HG03354 (cell line): ENCODE measurements around the gene RABGGTB.
"Not testable (repeated sequence)": the region's sequence is repeated elsewhere in the genome, so short reads cannot be mapped to it uniquely, and the experiment has no call there.

ENCODE experiments used
- ATAC-seq: cut with Tn5 transposase; IDR thresholded peaks from one replicate; pipeline ENCODE4 v1.9.1; 2021; ENCODE audit warnings: mild to moderate bottlenecking; ENCODE audit not compliant: unreplicated experiment, poor library complexity, severe bottlenecking

RABGGTB gene

DNA sequence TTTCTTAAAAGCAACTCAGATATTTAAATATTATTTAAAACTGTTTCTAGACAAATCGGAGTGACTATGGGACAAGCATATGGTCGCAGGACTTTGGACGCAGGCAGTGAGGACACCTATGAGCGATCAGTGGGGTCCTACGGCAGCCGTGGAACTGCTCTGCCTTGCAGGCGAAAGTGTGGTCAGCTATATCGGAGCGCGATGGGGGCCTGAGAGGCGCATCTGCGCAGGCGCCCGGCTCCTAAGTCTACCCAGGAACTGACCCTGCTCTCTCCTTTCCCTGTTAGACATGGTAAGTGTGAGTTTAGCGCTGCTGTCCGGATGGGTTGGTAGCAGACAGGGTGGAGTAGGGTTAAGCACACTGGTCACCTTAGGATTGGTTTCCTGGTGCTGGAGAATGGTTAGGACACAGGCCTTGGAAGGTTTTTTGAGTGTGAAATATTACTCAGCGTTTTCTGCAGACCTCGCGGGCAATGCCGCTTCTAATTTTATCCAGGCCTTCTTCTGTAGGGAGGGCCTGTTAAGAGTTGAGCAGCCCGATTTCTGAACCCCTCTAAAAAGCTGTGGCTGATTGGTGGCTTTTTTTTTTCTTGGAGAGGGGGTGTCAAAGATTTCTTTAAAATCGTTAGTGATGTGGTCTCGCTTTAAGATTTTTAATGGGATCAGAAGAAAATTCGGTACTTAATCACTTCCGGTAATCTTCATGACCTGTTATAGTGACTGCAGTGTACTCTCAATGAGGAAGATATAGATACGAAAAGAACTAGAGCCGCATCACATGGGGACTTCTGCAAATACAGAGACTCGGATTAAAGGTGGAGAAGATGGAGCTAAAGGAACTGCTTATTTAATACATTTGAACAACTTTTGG lies at the start of gene RABGGTB:
Gene RABGGTB (plus strand): TSS at position 274 of the 871 bp plus-strand sequence. CDS start 16 bp downstream, at position 290.
- peak; percentile 86 for ATAC-seq

- ATAC-seq = no peak
Observed at GRCh38 chr1:75742047-75742625, 43.9 kb upstream of the RABGGTB start.

- ATAC-seq = peak; percentile 66
Observed at GRCh38 chr1:75745276-75745675, 40.8 kb upstream of the RABGGTB start.

- not testable (repeated sequence) for ATAC-seq
Observed at GRCh38 chr1:75757210-75757609, 28.8 kb upstream of the RABGGTB start.

DNA sequence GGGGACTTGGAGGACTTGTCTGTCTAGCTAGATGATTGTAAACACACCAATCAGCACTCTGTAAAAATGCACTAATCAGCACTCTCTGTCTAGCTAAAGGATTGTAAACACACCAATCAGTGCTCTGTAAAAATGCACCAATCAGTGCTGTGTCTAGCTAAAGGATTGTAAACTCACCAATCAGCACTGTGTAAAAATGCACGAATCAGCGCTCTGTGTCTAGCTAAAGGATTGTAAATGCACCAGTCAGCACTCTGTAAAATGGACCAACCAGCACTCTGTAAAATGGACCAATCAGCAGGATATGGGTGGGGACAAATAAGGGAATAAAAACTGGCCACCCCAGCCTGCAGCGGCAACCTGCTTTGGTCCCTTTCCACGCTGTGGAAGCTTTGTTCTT lies 27.5 kb upstream of the RABGGTB start:
- not testable (repeated sequence) for ATAC-seq

- no peak for ATAC-seq
Observed at GRCh38 chr1:75764057-75764655, 21.9 kb upstream of the RABGGTB start.

GRCh38 chr1:75765697-75766355 lies 20.2 kb upstream of the RABGGTB start:
- ATAC-seq = no peak

- no peak for ATAC-seq
Observed at GRCh38 chr1:75768016-75768415, 18.0 kb upstream of the RABGGTB start.

DNA sequence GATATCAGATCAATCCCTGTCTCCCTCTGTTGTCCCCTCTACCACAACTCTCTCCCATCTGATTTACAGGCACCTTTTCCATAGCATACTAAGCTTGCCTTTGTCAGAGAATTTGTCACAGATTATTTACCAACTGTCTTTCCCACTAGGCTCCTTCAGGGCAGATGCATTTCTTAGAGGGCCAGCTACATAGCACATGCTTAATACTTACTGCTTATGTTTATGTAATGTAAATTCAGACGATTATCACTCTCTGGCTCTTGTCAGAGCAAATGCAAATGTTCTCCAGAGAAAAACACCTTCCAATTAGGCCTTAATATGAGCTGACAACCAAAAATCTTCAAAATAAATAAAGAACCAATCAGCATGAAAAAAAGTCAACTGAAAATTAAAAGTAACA lies 15.3 kb upstream of the RABGGTB start:
- ATAC-seq = no peak

DNA sequence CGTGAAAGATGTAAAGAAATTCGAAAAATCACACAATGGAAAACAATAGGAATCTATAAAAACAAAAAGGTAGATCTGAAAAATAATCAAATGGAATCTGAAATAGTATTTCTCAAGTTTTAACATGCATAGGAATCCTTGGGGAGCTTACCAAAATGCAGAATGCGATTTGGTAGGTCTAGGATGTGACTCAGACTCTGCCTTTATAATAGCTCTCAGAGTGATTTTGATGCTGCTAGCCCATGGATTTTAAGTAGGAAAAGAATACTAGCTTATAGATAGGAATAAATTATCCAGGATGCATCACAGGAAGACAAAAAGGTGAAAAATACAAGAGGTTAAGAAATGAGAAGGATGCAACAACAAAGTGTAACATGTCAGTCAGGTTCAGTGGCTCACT lies 14.1 kb upstream of the RABGGTB start:
- no peak for ATAC-seq

DNA sequence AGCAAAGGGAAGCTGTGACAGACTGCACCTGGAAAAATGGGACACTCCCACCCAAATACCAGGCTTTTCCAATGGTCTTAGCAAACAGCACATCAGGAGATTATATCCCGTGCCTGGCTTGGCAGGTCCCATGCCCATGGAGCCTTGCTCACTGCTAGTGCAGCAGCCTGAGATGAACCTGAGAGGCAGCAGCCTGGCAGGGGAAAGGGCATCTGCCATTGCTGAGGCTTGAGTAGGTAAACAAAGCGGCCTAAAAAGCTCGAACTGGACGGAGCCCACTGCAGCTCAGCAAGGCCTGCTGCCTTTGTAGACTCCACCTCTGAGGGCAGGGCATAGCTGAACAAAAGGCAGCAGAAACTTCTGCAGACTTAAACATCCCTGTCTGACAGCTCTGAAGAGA lies 8.2 kb upstream of the RABGGTB start:
- not testable (repeated sequence) for ATAC-seq

- ATAC-seq = not testable (repeated sequence)
Observed at GRCh38 chr1:75778694-75779093, 7.4 kb upstream of the RABGGTB start.

DNA sequence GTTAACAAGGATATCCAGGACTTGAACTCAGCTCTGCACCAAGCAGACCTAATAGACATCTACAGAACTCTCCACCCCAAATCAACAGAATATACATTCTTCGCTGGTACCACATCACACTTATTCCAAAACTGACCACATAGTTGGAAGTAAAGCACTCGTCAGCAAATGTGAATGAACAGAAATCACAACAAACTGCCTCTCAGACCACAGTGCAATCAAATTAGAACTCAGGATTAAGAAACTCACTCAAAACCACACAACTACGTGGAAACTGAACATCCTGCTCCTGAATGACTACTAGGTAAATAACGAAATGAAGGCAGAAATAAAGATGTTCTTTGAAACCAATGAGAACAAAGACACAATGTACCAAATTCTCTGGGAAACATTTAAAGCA lies 5.9 kb upstream of the RABGGTB start:
- not testable (repeated sequence) for ATAC-seq

GRCh38 chr1:75783920-75784319 lies 2.1 kb upstream of the RABGGTB start:
- ATAC-seq = not testable (repeated sequence)

DNA sequence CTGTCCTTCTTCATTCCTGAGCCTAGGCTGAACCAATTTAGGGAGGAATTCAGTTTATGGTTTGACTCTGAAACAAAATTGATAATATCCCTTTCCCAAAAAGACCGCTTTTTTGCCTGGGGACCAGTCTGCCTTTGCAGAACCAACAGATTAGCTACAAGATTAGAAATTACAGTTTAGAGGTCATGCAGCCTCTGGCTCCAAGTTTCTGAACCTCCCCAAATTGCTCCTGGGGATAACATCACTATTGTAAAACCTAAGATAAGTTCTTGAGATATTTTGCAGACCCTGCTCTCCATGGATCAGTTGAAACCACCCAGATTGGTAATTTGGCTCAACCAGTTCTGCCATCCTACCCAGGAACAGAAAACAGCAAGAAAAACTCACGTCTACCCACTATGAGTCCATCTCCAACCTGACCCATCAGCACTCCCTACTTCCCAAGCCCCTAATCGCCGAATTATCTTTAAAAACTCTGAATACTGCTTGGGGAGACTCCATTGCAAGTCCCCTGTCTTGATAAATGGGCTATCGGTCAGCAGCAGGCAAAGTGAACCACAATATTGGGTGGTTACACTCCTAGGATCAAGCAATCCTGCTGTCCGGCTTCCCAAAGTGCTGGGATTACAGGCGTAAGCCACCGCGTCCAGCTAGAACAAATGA lies 605 bp upstream of the RABGGTB start:
- ATAC-seq = peak; percentile 29

DNA sequence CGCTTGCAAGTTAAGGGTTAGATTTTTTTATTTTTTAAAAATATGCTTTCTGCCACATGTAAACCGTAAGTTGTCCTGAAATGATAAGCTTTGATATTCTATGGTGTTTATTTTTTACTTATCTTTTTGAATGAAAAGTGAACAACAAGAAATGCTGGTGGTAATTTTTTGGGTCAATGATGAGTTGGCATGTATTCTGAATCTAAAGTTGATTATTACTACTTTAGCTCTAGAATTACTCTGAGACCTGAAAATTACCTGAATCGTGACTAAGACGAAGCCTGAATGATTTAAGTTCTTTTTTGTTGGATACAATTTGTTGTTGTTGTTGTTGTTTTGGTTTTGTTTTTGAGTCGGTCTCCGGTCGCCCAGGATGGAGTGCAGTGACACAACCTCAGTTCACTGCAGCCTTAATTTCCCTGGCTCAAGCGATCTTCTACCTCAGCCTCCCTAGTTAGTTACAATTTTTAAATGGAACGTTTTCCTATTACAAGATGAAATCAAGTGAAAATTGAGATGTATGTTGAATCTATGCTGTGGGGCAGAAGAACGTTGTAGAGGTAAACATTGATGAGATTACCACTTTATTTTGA lies 941 bp downstream of the RABGGTB start:
- no peak for ATAC-seq

DNA sequence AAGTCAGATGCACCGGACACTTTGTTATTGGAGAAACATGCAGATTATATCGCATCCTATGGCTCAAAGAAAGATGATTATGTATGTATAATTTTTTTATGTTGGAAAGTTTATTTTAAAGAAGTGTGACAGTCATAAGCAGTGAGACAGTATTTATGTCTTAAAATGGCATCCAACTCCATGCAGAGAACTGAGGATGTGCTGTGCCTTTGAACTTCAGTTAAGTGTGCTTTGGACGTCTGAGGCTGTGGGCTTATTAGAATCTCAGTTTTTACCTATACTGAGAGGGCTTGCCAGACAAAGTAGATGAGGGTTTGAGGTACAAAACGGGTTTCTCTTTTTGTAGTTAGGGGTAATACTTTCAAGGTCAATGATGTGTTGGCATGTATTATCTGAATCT lies 1.5 kb downstream of the RABGGTB start:
- no peak for ATAC-seq

- no peak for ATAC-seq
Observed at GRCh38 chr1:75789988-75790387, 3.9 kb downstream of the RABGGTB start.

- no peak for ATAC-seq
Observed at GRCh38 chr1:75791022-75791421, 5.0 kb downstream of the RABGGTB start.
